GM12801 (cell line): ENCODE results near the gene CELSR2.

Source experiments
- TF ChIP-seq, protein P1 (sequence below): IDR thresholded peaks from one replicate; pipeline ENCODE4 v1.5.1; 2011; ENCODE audit warnings: control low read depth; ENCODE audit not compliant: insufficient read length; ENCODE audit errors: extremely low read depth

The CELSR2 gene

DNA sequence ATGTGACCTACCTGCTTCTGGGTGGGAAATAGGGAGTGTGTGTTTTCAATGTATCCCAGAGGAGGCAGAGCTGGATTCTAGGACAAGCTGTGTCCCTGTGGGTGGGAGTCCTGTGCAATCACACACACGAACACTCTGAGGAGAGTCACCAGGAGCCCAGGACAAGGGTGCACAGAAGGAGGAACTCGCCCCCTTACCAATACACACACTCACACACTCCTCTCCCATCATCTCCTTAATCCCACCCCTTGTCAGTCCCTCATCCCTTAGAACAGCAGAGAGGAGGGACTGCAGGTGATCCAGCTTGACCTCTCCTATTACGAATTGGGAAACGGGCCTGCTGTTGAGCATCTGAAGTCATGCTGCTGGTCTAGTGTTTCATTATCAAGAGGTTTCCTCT lies 65.9 kb downstream of the CELSR2 start:
- TF ChIP-seq, protein P1, sequence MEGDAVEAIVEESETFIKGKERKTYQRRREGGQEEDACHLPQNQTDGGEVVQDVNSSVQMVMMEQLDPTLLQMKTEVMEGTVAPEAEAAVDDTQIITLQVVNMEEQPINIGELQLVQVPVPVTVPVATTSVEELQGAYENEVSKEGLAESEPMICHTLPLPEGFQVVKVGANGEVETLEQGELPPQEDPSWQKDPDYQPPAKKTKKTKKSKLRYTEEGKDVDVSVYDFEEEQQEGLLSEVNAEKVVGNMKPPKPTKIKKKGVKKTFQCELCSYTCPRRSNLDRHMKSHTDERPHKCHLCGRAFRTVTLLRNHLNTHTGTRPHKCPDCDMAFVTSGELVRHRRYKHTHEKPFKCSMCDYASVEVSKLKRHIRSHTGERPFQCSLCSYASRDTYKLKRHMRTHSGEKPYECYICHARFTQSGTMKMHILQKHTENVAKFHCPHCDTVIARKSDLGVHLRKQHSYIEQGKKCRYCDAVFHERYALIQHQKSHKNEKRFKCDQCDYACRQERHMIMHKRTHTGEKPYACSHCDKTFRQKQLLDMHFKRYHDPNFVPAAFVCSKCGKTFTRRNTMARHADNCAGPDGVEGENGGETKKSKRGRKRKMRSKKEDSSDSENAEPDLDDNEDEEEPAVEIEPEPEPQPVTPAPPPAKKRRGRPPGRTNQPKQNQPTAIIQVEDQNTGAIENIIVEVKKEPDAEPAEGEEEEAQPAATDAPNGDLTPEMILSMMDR, result no peak

DNA sequence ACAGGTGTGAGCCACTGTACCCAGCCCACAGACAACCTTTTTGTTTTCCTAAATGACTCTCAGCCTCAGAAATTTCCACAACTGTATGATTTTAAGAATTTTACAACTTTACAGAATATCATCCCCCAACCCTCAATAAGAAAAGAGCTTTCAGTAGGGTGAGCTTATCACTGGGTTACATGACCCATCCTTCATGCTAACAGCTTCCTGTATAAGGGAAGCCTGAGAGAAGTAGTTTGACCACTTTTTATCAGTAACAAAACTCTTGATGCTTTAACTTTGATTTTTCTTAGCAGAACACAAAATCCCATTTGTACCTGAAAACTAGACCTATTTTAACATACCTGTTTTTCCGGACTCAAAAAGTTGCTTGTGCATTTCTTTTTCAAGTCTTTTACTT lies 67.2 kb downstream of the CELSR2 start:
- TF ChIP-seq, protein P1, result no peak

DNA sequence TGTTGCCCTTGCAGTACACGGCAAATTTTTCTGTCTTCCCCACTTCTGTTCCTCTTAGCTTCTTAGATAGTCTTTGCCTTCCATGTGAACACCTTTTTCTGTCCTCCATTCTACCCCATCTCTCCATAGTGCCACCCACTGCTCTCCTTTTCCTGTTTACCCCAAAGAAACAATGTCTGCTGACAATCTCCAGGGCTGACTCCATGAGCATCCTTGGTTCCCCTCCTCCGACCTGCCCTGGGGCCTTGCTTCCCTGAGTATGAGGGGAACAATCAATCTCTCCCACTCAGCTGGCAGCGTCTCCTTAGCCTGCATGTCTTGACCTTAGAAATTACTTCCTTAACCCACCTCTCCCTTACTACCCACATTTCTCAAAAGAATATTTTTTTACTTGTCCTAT lies 69.8 kb downstream of the CELSR2 start:
- TF ChIP-seq, protein P1, result no peak

DNA sequence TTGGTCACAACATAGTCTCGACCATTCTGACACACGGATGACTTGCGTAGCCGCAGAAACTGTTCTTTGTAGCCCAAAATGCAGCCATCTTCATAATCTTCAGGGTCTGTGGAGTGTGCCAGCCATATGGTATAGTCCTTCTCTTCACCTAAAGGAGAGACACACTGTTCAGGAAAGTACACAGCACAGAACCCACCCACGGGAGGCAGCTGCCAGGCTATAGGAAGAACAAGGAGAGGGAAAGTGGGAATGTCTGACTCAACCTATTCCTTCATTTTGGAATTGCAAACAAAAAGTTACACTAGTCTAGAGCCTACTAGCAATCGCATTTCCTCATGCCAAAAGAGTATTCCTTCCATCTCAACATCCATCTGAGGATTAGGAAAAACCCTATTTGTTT lies 73.6 kb downstream of the CELSR2 start:
- TF ChIP-seq, protein P1, result no peak
